Inflammatory macrophage treated with lipopolysaccharide for 4 hours (primary cell): ENCODE results near the gene TACC2.

Source experiments
- DNase-seq: peaks from one replicate; pipeline ENCODE4 v3.0.0-alpha.2; 2020

Gene TACC2

DNA sequence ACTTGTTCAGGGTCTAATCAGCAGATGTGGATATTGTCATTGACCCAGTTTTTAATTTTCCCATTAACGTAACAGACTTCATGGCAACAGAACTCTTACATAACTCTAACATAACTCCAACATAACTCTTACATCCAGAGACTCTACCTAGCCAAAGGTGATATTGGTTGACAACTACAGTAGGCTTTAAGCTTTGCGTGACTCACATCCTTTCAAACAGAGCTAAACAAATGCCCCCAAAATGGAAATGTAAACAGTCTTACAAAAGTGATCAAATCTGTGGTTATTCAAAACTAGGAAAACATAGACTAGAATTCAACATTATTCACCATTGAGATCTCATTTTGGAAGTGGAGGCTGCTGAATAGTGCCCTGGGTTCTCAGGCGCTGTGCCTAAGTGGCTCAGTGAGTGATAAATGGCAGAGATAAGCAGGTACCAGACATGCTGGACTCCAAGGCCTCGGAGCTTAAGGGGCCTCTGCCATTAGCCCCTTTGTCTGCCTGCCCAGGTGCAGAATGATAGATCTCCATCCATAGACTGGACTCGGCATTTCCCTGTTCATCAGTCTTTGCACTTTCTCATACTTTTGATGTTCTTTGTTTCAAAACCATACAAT, 247.8 kb downstream of the TACC2 start:
- DNase-seq = no peak

DNA sequence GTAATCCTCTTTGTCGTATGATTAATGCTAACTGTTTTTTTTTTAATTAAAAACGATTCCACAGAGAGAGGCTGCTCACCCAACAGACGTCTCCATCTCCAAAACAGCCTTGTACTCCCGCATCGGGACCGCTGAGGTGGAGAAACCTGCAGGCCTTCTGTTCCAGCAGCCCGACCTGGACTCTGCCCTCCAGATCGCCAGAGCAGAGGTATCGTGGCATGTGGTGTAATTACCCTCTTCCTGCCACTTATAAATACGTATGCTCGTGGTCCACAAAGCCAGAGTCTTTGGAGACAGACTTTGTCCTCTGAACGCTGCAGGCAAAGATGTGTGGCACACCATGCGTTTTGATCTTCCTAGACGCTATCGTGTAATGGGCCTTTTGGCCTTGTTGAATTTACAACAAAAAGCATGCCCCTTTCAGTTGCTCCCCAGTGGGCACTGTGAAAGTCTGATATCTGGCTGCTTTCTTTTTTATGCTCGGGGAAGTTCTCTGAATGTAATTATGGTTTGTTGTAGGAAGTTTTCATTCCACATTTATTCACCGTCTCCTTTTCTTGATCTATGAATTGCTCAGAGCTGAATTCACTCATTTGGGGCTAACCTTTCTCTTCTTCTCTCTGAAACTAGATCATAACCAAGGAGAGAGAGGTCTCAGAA, 248.5 kb downstream of the TACC2 start:
- no peak for DNase-seq

DNA sequence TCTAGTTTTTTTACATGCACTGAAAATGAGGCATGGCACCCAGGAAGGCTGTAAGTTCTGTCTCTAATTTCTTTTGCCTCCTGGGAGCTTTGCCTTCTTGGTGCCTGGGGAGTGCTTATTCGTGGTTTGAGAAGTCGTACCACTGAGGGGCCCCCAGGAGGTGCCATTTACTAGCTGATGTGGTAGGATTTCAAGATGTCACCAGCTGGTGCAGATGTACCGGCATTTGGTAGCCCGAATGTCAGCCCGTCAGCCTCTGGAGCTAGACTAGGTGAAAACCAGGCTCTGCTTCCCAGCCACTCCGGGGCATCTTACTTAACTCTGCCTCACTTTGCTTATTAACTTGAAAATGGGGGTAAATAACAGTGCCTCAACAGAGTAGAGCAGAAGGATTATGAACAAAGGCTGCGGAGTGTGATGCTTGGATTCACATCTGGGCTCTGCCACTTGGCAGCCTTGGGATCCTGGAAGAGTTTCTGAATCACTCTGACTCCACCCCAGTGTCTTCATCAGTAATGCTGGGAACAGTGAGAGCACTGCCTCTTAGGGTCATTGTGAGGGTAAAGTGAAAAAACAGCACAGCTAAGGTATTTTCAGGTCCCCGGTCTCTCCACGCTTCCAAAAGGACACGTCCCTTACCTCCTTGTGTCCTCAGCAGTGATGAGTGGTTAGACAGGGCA, 250.8 kb downstream of the TACC2 start:
- DNase-seq = no peak

DNA sequence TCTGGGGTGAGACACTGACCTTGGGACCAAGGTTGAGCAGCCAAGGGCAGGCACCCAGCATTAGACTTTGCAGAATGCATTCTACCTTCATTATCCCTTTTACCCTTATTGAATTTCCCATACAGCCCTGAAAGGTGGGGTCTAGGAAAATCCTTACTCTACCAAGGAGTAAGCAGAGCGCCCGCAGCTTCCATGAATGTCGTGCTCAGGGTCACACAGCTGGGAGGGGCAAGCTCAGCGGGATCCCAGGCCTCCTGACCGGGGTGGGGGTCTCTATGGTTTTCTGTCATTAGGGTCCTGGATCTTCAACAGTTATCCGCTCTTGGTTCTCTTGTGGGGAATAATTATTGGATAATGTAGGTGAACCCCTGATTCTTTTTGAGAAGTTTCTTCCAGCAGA, 251.4 kb downstream of the TACC2 start:
- DNase-seq = no peak

DNA sequence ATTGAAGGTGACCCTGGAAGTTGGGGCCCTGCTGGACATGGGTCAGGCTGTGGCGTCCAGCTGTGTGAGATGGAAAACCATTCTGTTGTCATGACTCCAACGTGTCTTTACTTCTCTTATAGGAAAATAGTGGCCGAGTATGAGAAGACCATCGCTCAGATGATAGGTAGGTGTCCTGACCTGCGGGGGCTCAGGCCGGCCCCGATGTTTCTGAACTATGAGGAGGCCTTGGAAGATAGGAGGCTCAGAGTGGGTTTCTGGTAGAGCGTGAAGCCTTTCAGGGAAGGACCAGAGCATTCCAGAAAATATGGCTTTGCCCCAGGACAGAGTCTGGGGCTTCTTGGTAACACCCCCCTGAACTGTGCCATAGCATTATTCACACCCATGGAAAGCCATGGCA, 252.9 kb downstream of the TACC2 start:
- DNase-seq = no peak

DNA sequence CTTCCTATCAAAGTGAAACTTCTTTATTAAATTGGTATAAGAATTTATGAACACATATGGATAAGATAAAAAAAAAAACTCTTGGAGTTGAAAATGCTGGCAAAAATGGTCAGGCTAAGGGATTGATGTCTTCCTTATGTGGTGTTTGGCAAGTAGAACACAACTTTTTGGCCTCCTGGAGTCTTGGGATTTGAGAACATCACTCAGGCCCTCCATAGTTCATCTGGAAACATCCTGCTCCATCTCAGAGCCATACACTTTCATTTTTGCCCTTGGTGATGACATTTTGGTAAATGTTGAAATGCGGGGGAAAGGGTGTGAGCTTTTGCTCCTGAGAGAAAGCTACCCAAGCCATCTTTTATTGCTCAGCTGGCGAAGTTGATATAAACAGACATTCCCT, 254.6 kb downstream of the TACC2 start:
- DNase-seq = no peak

DNA sequence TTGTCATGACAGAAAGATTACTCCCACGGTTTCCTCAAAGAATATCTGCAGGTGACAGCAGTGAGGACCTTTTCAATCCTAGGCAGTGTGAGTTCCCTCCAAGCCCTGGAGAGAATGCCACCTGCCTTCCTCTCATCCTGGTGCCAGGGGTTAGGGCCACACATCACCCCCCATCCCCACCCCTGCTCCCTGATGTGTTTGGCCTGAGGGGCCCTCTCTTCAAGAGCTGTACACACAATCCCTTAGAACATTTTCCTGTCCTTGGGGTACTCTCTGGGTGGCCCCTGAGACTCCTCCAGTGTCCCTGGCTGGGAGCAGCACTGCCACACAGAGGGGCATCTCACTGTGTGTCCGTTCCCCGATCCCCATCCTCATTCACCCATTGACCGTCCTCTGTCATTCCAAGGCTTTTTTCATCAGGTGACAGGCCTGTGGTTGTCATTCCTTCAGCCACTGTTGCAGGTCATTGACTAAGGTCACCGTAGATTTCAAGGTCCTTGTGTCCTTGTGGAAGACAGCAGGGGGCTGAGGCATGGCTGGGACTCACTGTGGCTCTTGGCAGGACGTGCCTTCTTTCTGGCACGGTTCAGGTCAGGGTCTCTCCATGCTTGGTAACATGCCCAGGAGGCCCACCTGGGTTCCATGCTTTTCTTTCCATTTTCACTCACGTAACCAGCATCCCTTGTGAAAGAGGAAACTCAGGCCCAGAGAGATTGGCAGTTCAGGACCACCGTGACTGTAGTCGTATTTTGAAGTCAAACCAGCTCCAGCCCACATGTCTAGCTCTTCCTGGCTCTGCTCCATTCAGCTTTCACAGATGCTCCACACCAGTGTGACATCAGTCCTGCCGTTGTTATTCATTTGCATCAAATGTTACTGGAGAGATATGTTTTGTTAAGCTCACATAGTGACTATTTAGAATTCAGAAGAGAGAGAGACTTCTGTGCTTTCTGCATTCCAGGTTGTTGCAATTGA, 255.3 kb downstream of the TACC2 start:
- no peak for DNase-seq

DNA sequence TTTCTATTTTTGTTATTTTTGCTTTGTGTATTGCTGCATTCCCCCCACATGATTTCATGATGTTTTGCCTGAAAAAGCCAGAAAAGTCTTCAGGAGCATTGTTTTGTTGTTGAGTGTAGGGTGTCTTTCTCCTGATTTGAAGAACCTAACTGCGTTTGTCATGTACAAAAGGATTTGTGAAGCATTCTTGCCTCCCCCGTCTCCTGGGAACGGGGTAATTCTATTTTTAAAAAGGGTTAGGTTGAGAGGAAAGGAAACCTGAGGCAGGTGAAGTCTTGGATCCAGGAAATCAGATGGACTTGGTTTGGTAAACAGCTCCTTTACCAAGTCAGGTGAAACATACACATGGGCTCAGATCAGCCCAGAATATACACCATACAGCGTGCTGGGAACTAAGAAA, 256.2 kb downstream of the TACC2 start:
- DNase-seq = no peak

DNA sequence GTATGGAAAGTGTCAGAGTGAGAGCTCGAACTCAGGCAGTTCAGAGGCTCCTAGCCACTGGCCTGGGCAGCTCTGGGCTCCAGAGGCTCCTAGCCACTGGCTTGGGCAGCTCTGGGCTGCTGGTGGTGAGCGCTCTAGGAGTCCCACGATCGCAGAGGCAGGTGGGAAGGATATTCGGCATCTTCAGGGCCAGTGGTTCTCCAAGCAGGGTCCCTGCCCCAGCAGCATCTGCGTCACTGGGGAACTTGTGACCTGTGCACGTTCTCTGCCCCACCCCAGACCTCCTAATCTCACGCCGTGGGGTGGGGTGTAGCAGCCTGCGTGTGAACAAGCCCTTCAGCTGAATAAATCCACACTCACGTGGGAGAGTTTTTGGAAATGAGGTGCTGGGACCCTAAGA, 256.9 kb downstream of the TACC2 start:
- no peak for DNase-seq

DNA sequence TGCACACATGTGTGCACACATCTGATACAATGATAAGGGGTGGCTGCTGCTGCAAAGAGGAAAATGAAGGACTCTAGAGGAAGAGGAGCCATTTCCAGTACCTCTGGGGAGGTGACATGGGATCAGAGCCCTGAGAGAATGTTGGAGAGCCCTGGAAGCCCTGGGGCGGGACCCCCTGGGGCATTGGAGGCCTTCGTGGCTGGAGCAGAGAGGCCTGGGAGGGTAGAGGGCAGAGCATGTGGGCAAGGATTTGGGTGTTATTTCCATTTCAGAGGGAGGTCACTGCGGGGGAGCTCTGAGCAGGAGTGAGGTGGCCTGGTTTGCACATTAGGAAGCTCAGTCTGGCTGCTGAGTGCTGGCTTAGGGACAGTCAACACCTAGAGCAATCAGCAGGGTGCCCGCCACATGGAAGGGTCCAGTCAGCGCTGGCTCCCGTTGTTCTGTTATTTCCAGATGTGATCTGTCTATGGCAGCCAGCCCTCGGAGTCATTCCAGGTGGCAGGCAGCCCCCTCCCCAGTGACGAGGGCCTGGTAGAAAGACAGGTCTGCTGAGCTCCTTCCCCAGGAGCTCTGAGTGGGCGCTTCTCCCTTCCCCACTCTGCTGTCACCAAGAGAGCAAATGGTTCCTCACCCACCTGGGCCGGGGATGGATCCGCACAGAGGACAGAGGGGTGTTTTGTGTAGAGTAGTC, 258.0 kb downstream of the TACC2 start:
- no peak for DNase-seq

DNA sequence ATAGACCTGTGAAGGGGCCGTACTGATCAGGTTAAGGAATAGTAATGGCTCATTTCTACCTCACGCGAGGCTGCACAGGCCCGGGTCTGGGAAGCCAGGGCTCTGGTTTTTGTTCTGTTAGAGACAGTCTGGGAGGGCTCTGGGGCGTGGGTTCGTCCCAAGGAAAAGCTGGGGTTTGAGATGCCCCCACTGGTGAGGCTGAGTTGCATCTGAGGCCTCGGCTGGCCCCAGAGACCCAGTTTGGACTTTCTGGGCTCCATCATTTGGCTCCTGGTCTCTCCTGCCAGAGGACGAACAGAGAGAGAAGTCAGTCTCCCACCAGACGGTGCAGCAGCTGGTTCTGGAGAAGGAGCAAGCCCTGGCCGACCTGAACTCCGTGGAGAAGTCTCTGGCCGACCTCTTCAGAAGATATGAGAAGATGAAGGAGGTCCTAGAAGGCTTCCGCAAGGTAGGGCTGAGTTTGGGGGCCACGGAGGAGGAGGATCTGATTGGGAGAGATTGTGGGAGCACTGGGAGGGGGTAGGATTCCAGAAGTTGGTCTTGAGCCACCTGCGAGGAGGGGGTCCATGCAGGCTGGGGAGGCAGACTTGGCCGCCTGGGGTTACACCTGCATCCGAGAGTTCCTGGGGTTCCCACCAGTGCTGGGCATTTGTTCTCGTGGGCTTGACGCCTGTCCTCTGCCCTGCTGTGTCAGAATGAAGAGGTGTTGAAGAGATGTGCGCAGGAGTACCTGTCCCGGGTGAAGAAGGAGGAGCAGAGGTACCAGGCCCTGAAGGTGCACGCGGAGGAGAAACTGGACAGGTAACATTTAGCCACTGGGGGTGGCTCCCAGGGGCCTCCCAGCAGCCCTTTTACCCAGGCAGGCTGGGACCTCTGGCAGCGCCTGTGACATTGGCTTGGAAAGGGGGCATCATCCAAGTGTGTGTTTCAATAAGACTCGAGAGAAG, 259.7 kb downstream of the TACC2 start:
- no peak for DNase-seq

DNA sequence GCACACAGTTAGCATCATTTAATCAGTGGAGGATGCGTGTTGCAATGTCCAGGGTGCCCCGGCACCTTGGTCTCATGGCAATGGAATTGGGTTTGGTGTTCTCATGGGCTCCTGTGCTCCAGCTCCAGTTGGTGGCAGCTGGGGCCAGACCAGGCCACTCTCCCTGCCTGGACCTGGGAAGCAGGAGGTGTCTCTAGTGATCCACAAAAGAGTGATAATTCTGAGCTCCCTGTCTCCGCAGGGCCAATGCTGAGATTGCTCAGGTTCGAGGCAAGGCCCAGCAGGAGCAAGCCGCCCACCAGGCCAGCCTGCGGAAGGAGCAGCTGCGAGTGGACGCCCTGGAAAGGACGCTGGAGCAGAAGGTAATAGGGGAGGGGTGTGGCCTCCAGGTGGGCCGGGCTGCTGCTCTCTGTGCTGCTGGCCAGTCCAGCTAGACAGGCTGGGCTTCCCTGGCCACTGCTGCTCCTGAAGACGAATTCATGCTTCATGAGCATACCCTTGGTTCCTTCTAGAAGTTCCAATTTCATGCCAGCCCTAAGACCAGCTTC, 260.4 kb downstream of the TACC2 start:
- no peak for DNase-seq

DNA sequence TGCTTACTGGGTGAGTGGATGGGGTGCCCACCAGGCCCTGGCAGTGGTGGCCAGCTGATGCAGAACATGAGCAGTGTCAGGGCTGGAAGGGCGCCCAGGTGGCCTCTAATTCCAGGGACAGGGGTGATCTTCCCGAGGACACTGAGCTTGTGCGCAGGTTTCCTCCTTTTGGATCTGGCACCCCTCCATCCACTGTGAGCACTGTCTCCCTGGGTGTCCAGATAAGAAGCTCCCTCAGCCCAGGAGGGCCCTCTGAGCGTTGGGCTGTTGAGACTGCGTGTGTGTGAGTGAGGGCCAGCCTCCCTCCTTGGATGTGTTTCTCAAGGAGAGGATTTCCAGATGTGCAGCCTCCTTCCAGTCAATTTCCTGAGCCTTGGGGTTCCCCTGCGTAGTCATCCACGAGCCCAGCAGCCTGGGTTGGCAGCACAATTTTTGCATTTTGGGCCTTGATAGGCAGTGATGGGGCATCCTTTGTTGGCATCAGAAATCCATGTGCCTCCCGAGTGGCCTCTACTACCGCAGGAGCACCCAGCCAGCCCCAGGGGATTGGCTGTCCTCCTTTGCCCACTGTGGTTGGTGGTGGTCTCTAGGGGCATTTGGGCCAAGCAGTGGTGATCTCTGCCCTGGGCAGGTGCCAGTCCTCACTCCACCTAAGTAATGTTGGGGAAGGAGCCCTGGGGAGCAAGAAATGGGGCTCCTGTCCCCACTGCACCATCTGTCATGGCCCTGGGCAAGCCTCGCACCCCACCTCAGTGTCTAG, 261.2 kb downstream of the TACC2 start:
- no peak for DNase-seq

DNA sequence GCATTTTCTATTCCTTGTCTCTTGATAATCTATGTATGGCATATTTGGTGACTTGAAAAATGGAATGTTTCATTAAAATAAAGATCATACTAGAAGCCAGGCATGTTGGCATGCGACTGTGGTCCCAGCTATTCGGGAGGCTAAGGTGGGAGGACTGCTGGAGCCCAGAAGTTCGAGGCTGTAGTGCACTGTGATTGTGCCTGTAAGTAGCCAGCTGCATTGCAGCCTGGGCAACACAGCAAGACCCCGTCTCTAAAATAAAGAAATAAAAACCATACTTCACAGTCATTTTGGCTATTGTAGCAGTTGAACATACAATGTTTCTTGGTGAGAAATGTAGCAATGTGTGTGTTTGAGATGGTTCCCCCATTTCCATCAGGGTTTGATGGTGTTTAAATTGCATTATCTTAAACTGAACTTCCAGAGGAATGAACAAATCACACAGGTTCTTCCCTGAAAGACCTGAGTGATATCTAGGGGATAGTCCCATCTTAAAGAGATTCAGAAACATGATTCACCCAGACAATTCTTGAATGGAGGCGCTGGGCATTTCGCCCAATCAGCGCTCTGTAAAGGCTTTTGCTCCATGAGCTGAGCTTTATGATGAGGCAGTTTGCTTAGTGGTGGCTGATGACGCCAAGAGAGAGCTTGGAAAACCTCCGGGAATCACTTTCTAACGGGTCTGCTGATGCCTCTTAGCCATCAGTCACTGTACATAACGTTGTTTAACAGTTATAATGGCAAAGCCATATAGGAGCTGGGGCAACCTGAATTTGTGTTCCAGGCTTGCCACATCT, 262.7 kb downstream of the TACC2 start:
- DNase-seq = no peak

DNA sequence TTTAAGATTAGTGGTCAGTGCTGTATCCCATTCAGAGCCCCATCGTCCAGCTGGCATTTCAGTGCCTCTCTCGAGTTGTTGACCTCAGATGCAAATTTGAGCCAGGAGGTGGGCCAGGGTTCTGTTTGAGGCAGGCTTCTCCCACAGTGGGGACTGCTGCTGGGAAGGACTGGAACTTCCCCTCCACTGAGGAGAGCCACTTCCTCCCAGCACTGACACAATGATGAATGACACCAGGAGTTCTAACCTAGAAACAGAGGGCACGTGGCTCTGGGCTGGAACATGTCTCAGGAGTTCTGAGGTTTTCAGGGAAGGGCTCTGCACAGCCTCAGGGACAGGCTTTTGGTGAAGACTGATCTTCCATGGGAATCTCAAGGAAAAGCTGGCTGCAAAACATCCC, 263.8 kb downstream of the TACC2 start:
- no peak for DNase-seq

DNA sequence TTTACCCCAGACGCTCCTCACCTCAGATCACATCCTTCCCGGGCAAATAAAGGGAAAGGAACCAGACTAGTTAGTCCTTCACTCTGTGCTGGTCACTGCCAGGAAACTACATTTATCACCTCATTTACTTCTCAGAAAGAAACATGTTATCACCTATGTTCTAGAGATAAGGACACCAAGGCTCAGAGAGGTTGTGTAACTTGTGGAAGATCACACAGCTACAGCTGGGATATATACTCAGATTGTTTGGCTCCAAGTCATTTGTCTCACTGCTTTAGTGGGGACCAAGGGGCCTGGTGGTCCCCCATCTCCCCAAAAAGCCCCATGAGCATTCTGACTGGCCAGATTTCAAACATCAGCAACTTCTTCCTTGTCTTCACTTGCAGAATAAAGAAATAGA, 264.6 kb downstream of the TACC2 start:
- DNase-seq = no peak

DNA sequence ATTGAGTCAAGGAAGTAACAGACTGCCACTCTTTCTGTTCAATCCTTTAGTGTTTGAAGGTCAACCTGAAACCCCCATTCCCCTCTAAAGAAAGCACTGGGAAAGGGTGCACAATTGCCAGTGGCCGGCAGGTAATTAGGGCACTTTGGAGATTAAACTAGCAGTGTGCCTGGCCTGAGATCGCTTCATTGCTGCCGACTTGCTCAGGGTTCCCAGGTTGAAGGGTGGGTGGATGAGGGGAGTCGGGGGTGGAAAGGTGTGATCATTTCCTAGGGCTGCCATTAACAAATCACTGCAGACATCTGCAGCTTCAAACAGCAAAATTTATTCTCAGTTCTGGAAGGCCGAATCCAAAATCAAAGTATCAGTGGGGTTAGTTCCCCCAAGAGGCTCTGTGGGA, 265.9 kb downstream of the TACC2 start:
- DNase-seq = no peak

DNA sequence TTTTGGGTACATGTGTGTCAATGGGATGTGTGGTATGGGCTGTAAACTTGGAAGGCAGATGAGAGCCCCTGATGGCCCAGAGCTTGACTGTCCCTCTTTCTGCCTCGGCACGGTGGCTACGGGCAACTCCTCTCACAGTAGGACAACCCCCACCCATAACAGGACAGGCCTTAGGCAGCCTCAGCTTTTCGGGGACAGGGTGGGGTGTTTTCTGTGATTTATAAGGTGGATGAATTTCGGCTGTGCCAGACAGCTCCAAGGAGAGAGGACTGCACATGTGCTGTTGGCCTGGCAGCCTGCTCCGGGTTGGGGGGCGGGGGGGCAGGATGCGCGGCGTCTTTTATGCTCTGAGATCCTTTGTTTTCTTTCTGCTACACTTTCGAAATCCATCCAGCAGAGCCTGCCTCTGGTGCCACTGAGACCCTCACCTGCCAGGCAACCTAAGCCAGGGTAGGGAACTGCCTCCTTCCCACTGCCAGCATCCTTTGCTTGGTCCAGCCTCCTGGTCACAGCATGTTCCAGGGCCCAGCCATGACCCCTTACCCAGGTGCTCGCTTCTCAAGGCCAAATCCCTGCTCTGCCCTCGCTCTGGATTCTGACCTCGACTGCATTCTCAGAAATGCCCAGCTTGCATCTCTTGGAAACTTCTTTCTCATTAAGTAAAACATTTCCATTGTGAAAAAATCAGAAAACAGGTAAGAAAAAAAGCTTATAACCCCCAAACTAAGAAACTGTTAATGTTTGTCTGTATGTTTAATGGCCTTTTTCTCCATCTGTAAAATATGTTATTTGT, 266.7 kb downstream of the TACC2 start:
- no peak for DNase-seq

DNA sequence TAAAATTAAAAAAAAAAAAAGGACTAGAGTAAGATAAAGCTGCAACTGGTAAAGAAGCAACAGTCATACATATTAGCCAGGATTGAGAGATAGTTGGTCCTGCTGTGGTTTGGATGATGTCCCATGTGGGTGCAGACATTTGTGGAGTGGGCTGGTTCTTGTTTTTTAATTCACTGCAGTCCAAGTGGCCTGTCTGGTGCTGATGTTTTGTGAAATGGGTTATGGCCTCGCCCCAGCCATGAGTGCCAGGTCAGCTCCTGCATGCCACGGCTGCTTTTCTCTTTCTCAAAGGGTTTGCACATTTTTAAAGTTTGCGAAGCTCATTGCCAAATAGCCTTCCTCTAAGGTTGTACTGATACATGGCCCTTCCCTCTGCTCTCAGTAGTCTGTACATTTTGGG, 268.1 kb downstream of the TACC2 start:
- DNase-seq = no peak
